Gastrocnemius medialis (tissue), 4 donors: ENCODE measurements around the gene TRPV3. TPM values are rescaled to one million over a fixed set of nuclear protein-coding genes. Genes with fewer than 3 reads are reported as not detected.
A peak's percentile ranks its signal among the peaks of the same experiment; 100 is the strongest.
"Not testable (repeated sequence)": the region's sequence is repeated elsewhere in the genome, so short reads cannot be mapped to it uniquely, and the experiment has no call there.

ENCODE experiments used
- ATAC-seq, 2 donors: fragments of 150-250 bp; one replicate each; pipeline ENCODE4 v1.9.1; 2016
- DNase-seq, 2 donors: peaks; one replicate each; pipeline ENCODE4 v3.0.0-alpha.2; 2019
- H3K27ac ChIP-seq, 4 donors: fragments of 200-600 bp; sonication (generic); 1 replicate in 1 of 4; 2 replicates in 3 of 4; pipeline ENCODE4 v1.5.1; 2016 to 2018; ENCODE audit warnings: mild to moderate bottlenecking in 2 of 4, moderate library complexity in 1 of 4
- H3K27me3 ChIP-seq, 3 donors: fragments of 200-600 bp; sonication (generic) in 2 of 3; 1 replicate in 1 of 3; 2 replicates in 2 of 3; pipeline versions ENCODE4 v1.5.1 to v1.6.0; 2016 to 2019; ENCODE audit warnings: mild to moderate bottlenecking in 1 of 3, moderate library complexity in 1 of 3
- H3K36me3 ChIP-seq, 2 donors: fragments of 200-600 bp; sonication (generic) in 1 of 2; one replicate each; pipeline ENCODE4 v1.5.1; 2017 to 2018
- H3K4me1 ChIP-seq, 2 donors: fragments of 200-600 bp; sonication (generic) in 1 of 2; one replicate each; pipeline ENCODE4 v1.5.1; 2016 to 2017; ENCODE audit warnings: mild to moderate bottlenecking in 2 of 2
- H3K4me3 ChIP-seq, 4 donors: fragments of 200-600 bp; sonication (generic) in 3 of 4; 1 replicate in 1 of 4; 2 replicates in 3 of 4; pipeline ENCODE4 v1.5.1; 2016 to 2019; ENCODE audit warnings: mild to moderate bottlenecking in 2 of 4
- H3K9me3 ChIP-seq, 3 donors: fragments of 200-600 bp; sonication (generic) in 2 of 3; 1 replicate in 1 of 3; 2 replicates in 2 of 3; pipeline ENCODE4 v1.5.1; 2016 to 2019
- CTCF ChIP-seq, 5 experiments: fragments of 450-650 bp in 3 of 5; fragments of 200-600 bp in 2 of 5; sonication (generic) in 2 of 5; IDR thresholded peaks in 4 of 5; conservative IDR thresholded peaks in 1 of 5; 1 replicate in 4 of 5; 2 replicates in 1 of 5; pipeline ENCODE4 v1.5.1; 2016 to 2019; ENCODE audit warnings: antibody characterized with exemption in 5 of 5, mild to moderate bottlenecking in 3 of 5, moderate library complexity in 3 of 5
- POLR2A ChIP-seq, 2 donors: fragments of 450-650 bp; IDR thresholded peaks; one replicate each; pipeline ENCODE4 v1.6.1; 2017; ENCODE audit warnings: antibody characterized with exemption in 2 of 2, mild to moderate bottlenecking in 2 of 2, moderate library complexity in 2 of 2
- in situ Hi-C, 4 donors: fragments of 200-750 bp; cut with MboI; loops; one replicate each; pipeline versions ENCODE4 v1.15.0 to v1.8.0; 2017; ENCODE audit warnings: low sequenced_read_pairs in 4 of 4
- intact Hi-C: fragments of 100-400 bp; cut with DNase I; formaldehyde crosslinking; loops from one replicate; pipeline ENCODE4 v1.15.1; 2023; ENCODE audit warnings: low total_unique reads
- total RNA-seq, 4 donors: library from RNA; depleted of rRNA; stranded (reverse); fragments of >200 nt; gene quantifications; one replicate each; pipeline versions ENCODE4 v1.1.0 to v1.2.3, GENCODE V29; 2016

TRPV3 gene
- total RNA-seq, 4 donors from 2014 or later = 1.3 to 3.8 (median 1.6) TPM

- Histone ChIP-seq H3K4me1 (peaks cover 7 to 8% of the 10 kb centered on the region in 2 donors), H3K4me3 (no peak overlapping the region), H3K27me3 (no peaks in the 10 kb centered on the region), H3K9me3 (no peaks in the 10 kb centered on the region), H3K36me3 (peaks cover 0 to 27% of the 10 kb centered on the region in 2 donors), H3K27ac (no peak overlapping the region)
- ATAC-seq (no peak), DNase-seq (no peak)
- intact Hi-C loops (no loop called here), in situ Hi-C loops (no loop called here)
- no peak for TF ChIP-seq CTCF (IDR thresholded peaks at IDR 0.05 in 4 of 5, conservative IDR thresholded peaks at IDR 0.05 in 1 of 5)
- no peak for TF ChIP-seq POLR2A (IDR thresholded peaks at IDR 0.05)
Observed at GRCh38 chr17:3565143-3565542, 7.5 kb upstream of the TRPV3 start.

GRCh38 chr17:3564241-3564640 is 6.6 kb upstream of the TRPV3 start:
- H3K36me3 ChIP-seq = peaks cover 0 to 22% of the 10 kb centered on the region in 2 donors
- H3K4me1 ChIP-seq, in situ Hi-C loops, H3K4me3 ChIP-seq, DNase-seq, H3K9me3 ChIP-seq, H3K27me3 ChIP-seq, intact Hi-C loops, H3K27ac ChIP-seq, ATAC-seq: not testable (repeated sequence)

GRCh38 chr17:3559270-3559645 is 1.6 kb upstream of the TRPV3 start:
- no peak for ATAC-seq
- DNase-seq = no peak
- in situ Hi-C loops (no loop called here), intact Hi-C loops (no loop called here)
- peaks cover 7 to 8% of the 10 kb centered on the region in 2 donors for H3K4me1 ChIP-seq
- H3K36me3 ChIP-seq = no peaks in the 10 kb centered on the region
- H3K4me3 ChIP-seq = no peak overlapping the region
- H3K27ac ChIP-seq = no peak overlapping the region
- no peaks in the 10 kb centered on the region for H3K9me3 ChIP-seq
- no peaks in the 10 kb centered on the region for H3K27me3 ChIP-seq
- TF ChIP-seq POLR2A (IDR thresholded peaks at IDR 0.05) (no peak), CTCF (IDR thresholded peaks at IDR 0.05 in 4 of 5, conservative IDR thresholded peaks at IDR 0.05 in 1 of 5) (no peak)

GRCh38 chr17:3558603-3559269 is 1.1 kb upstream of the TRPV3 start:
- ATAC-seq (peak in 1 of 2 donors; percentile 10), DNase-seq (peak in 1 of 2 donors; percentile 52)
- no peaks in the 10 kb centered on the region for H3K27me3 ChIP-seq
- peaks cover 7 to 8% of the 10 kb centered on the region in 2 donors for H3K4me1 ChIP-seq
- intact Hi-C loops = no loop called here
- peak overlapping the region in 3 of 4 donors; percentile 60 to 70 (median 64) for H3K27ac ChIP-seq
- in situ Hi-C loops = no loop called here
- TF ChIP-seq POLR2A (IDR thresholded peaks at IDR 0.05) (no peak), CTCF (IDR thresholded peaks at IDR 0.05 in 4 of 5, conservative IDR thresholded peaks at IDR 0.05 in 1 of 5) (no peak)
- no peaks in the 10 kb centered on the region for H3K36me3 ChIP-seq
- no peak overlapping the region for H3K4me3 ChIP-seq
- no peaks in the 10 kb centered on the region for H3K9me3 ChIP-seq

- no peak for TF ChIP-seq CTCF (IDR thresholded peaks at IDR 0.05 in 4 of 5, conservative IDR thresholded peaks at IDR 0.05 in 1 of 5)
- no peak for TF ChIP-seq POLR2A (IDR thresholded peaks at IDR 0.05)
- in situ Hi-C loops (no loop called here), intact Hi-C loops (loop anchor here (2.0 kb wide), 1 partner anchor 44 kb away; no protein-coding TSS in a partner anchor)
- DNase-seq (peak in 1 of 2 donors; percentile 64), ATAC-seq (peak; percentile 27 to 68)
- peak overlapping the region in 1 of 4 donors; percentile 35 for H3K4me3 ChIP-seq
- H3K4me1 ChIP-seq = no peaks in the 10 kb centered on the region
- no peaks in the 10 kb centered on the region for H3K9me3 ChIP-seq
- H3K36me3 ChIP-seq = no peaks in the 10 kb centered on the region
- H3K27ac ChIP-seq = peak overlapping the region; percentile 31 to 70 (median 64)
- no peaks in the 10 kb centered on the region for H3K27me3 ChIP-seq
Observed at GRCh38 chr17:3556916-3557767, 470 bp downstream of the TRPV3 start.
